ENCODE measurements around the gene TRIM61. TPM values are rescaled to one million over a fixed set of nuclear protein-coding genes. Genes with fewer than 3 reads are reported as not detected.

The TRIM61 gene
- total and polyA plus RNA-seq, 12 donors, result 0.37 to 3.1 (median 2.1) TPM

DNA sequence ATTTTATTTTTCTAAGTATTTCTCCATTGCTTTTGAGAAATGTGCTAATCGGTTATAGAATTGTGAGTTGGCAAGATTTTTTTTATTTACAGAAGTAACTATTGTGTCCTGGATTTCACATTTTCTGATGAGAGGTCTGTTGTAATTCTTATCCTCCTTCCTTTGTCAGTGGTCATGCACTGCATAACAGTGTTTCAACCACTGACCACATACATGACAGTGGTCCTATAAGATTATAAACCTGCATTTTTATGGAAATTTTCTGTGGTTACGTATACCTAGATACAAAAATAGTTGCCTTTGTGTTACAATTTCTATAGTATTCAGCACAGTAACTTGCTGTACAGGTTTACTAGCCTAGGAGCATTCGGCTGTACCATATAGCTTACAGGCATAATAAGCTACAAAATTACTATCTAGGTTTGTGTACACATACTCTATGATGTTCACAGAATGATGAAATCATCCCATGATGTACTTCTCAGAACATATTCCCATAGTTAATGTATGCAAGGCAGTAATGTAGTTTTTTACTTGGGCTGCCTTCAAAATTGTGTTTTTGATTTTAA is 52.7 kb downstream of the TRIM61 start:
- TF ChIP-seq, protein P1, sequence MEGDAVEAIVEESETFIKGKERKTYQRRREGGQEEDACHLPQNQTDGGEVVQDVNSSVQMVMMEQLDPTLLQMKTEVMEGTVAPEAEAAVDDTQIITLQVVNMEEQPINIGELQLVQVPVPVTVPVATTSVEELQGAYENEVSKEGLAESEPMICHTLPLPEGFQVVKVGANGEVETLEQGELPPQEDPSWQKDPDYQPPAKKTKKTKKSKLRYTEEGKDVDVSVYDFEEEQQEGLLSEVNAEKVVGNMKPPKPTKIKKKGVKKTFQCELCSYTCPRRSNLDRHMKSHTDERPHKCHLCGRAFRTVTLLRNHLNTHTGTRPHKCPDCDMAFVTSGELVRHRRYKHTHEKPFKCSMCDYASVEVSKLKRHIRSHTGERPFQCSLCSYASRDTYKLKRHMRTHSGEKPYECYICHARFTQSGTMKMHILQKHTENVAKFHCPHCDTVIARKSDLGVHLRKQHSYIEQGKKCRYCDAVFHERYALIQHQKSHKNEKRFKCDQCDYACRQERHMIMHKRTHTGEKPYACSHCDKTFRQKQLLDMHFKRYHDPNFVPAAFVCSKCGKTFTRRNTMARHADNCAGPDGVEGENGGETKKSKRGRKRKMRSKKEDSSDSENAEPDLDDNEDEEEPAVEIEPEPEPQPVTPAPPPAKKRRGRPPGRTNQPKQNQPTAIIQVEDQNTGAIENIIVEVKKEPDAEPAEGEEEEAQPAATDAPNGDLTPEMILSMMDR (IDR thresholded peaks at IDR 0.05), result no peak
- intact Hi-C loops (cut with DNase I), result no loop called here
- 87 to 90% methylated on average over 3 of the region's 3 CpGs for WGBS, 2 donors
- DNase-seq (no peak), ATAC-seq (no peak)
- no peak overlapping the region for H3K4me3 ChIP-seq
- no peaks in the 10 kb centered on the region for H3K27me3 ChIP-seq
- H3K9me3 ChIP-seq, result no peaks in the 10 kb centered on the region
- H3K27ac ChIP-seq, result no peak overlapping the region
- H3K36me3 ChIP-seq, result no peaks in the 10 kb centered on the region
- no peaks in the 10 kb centered on the region for H3K4me1 ChIP-seq

DNA sequence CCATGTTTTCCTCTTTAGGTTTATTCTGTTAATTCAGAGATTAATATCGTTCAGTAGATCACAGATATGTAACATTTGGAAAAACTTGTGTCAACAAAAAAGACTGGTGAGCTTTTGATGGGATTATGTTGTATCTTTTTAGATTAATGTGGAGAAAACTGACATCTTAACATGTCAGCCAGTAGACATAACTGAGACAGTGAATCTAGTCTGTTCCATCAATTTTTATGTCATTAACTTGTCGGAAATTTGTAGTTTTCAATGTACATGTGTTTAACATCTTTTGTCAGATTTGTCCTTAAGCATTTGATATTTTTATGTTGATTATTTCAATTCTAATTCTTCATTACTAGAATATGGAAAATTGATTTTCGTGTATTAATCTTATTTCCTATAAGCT is 58.5 kb downstream of the TRIM61 start:
- Histone ChIP-seq H3K36me3 (no peaks in the 10 kb centered on the region), H3K4me1 (no peaks in the 10 kb centered on the region), H3K4me3 (no peak overlapping the region), H3K9me3 (no peaks in the 10 kb centered on the region), H3K27me3 (no peaks in the 10 kb centered on the region), H3K27ac (no peak overlapping the region)
- TF ChIP-seq, protein P1 (IDR thresholded peaks at IDR 0.05), result no peak
- intact Hi-C loops (cut with DNase I), result no loop called here
- DNase-seq (no peak), ATAC-seq (no peak)
- WGBS, 2 donors, result 74 to 88% methylated on average over 3 of the region's 3 CpGs

Other genes starting within 250 kb of the TRIM61 start
- gene SMIM31, start 223.5 kb downstream of the TRIM61 start, total RNA-seq, result not detected
- not detected for gene SMIM31, start 223.5 kb downstream of the TRIM61 start, polyA plus RNA-seq
- gene APELA, start 100.5 kb downstream of the TRIM61 start, total RNA-seq, result not detected
- not detected for gene APELA, start 100.5 kb downstream of the TRIM61 start, polyA plus RNA-seq
- not detected for gene TRIM60, start 54.3 kb upstream of the TRIM61 start, total RNA-seq
- not detected for gene TRIM60, start 54.3 kb upstream of the TRIM61 start, polyA plus RNA-seq
- not detected for gene TRIM75, start 76.2 kb upstream of the TRIM61 start, total RNA-seq
- gene TRIM75, start 76.2 kb upstream of the TRIM61 start, polyA plus RNA-seq, result not detected
- 10 to 100 TPM; 14.4 to 23.1 (median 18.0) TPM for gene TMEM192, start 135.2 kb upstream of the TRIM61 start, total RNA-seq
- 1 to 10 TPM; 4.5 to 9.8 TPM for gene TMEM192, start 135.2 kb upstream of the TRIM61 start, polyA plus RNA-seq
- 10 to 100 TPM in 7 of 10 donors, 1 to 10 TPM in 3; 6.0 to 14.7 (median 10.9) TPM for gene KLHL2, start 229.9 kb upstream of the TRIM61 start, total RNA-seq
- gene KLHL2, start 229.9 kb upstream of the TRIM61 start, polyA plus RNA-seq, result 1 to 10 TPM; 6.1 to 9.1 TPM

Data from heart right ventricle (tissue), 16 donors.